Lung (tissue), 12 donors: ENCODE data around the gene BIRC6. TPM values are rescaled to one million over a fixed set of nuclear protein-coding genes. Genes with fewer than 3 reads are reported as not detected.

Experiments
- ATAC-seq: fragments of 200-7000 bp; cut with Tn5 transposase; one replicate; pipeline ENCODE4 v1.9.1; 2020; ENCODE audit warnings: moderate number of reproducible peaks; ENCODE audit not compliant: insufficient read depth, low FRiP score
- DNase-seq, 3 donors: peaks; one replicate each; pipeline ENCODE4 v3.0.0-alpha.2; 2013 to 2017
- H3K27ac ChIP-seq, 2 donors: one replicate each; pipeline ENCODE4 v1.5.1; 2013; ENCODE audit warnings: mild to moderate bottlenecking in 2 of 2, moderate library complexity in 2 of 2, control low read depth in 1 of 2, inconsistent platforms in 1 of 2, low read depth in 1 of 2, low read length in 1 of 2
- H3K27me3 ChIP-seq, 3 donors: one replicate each; pipeline ENCODE4 v1.5.1; 2013; ENCODE audit warnings: low read length in 2 of 3; ENCODE audit not compliant: control insufficient read depth in 3 of 3, insufficient read depth in 3 of 3
- H3K36me3 ChIP-seq, 4 donors: one replicate each; pipeline ENCODE4 v1.5.1; 2013; ENCODE audit warnings: low read length in 4 of 4, mild to moderate bottlenecking in 1 of 4, moderate library complexity in 1 of 4; ENCODE audit not compliant: control insufficient read depth in 4 of 4, insufficient read depth in 4 of 4
- H3K4me1 ChIP-seq, 5 donors: one replicate each; pipeline ENCODE4 v1.5.1; 2013; ENCODE audit warnings: low read length in 5 of 5, mild to moderate bottlenecking in 2 of 5, moderate library complexity in 1 of 5; ENCODE audit not compliant: control insufficient read depth in 5 of 5, insufficient read depth in 5 of 5
- H3K4me3 ChIP-seq: one replicate; pipeline ENCODE4 v1.5.1; 2013; ENCODE audit warnings: mild to moderate bottlenecking, control low read depth, moderate library complexity
- H3K9ac ChIP-seq, 2 donors: one replicate each; pipeline ENCODE4 v1.5.1; 2013; ENCODE audit warnings: low read length in 2 of 2, control low read depth in 1 of 2; ENCODE audit not compliant: insufficient read depth in 1 of 2
- H3K9me3 ChIP-seq, 4 donors: one replicate each; pipeline ENCODE4 v1.5.1; 2013; ENCODE audit warnings: low read length in 3 of 4, mild to moderate bottlenecking in 1 of 4, moderate library complexity in 1 of 4; ENCODE audit not compliant: control insufficient read depth in 4 of 4, insufficient read depth in 3 of 4
- CTCF ChIP-seq: IDR thresholded peaks from 2 replicates; pipeline ENCODE4 v1.5.1; 2012; ENCODE audit warnings: mild to moderate bottlenecking; ENCODE audit errors: control extremely low read depth, extremely low read depth
- WGBS, 2 donors: extraction: QIAGEN DNeasy Blood & Tissue Kit; methylation state at CpG; one replicate each; pipeline ENCODE4 v1.1.7; 2013; 5-methylcytosine and 5-hydroxymethylcytosine counted together
- polyA plus RNA-seq, 2 donors: library from polyadenylated mRNA; stranded (reverse); fragments of 200-250 nt; gene quantifications; one replicate each; pipeline ENCODE4 v1.2.1, GENCODE V29; 2013
- total RNA-seq, 2 donors: library from RNA; depleted of rRNA in 1 of 2; stranded (reverse); fragments of >200 nt in 1 of 2; gene quantifications; one replicate each; pipeline ENCODE4 v1.2.1, GENCODE V29; 2014 to 2021
- donor health status: control.
- donor health status: control.
- donor health status: Bipolar disorder and iron deficiency.
- donor health status: healthy.
- donor health status: DM: yes; HTN: yes; CAD: no.

Gene BIRC6
- total and polyA plus RNA-seq, 4 donors, result 12.2 to 229 (median 51.5) TPM

- no peak for ATAC-seq
- Histone ChIP-seq H3K27ac (no peak overlapping the region), H3K9ac (no peak overlapping the region), H3K36me3 (peaks cover 5 to 12% (median 9%) of the 10 kb centered on the region in 4 donors), H3K4me1 (peaks cover 0 to 8% (median 0%) of the 10 kb centered on the region in 5 donors), H3K27me3 (no peaks in the 10 kb centered on the region), H3K9me3 (no peaks in the 10 kb centered on the region), H3K4me3 (no peak overlapping the region)
- WGBS, 2 donors, result 77 to 95% methylated on average over 3 of the region's 3 CpGs
- no peak for TF ChIP-seq CTCF
- DNase-seq, result no peak
These were observed 299.2 kb downstream of the BIRC6 start for GRCh38 chr2:32656069-32656468.

GRCh38 chr2:32663864-32664263 lies 307.0 kb downstream of the BIRC6 start:
- Histone ChIP-seq H3K9ac (no peak overlapping the region), H3K4me1 (no peaks in the 10 kb centered on the region), H3K36me3 (peaks cover 0 to 4% (median 2%) of the 10 kb centered on the region in 4 donors), H3K4me3 (no peak overlapping the region), H3K27me3 (no peaks in the 10 kb centered on the region), H3K9me3 (no peaks in the 10 kb centered on the region), H3K27ac (no peak overlapping the region)
- DNase-seq, result no peak
- WGBS, 2 donors, result 96 to 98% methylated on average over 8 of the region's 8 CpGs
- ATAC-seq, result no peak
- TF ChIP-seq CTCF, result no peak

- WGBS, 2 donors, result 100% methylated on average over 1 of the region's 1 CpG
- no peak for TF ChIP-seq CTCF
- no peak for ATAC-seq
These were observed 309.9 kb downstream of the BIRC6 start for GRCh38 chr2:32666704-32667103.

GRCh38 chr2:32668254-32668653 lies 311.4 kb downstream of the BIRC6 start:
- ATAC-seq (no peak), DNase-seq (no peak)
- H3K4me3 ChIP-seq, result no peak overlapping the region
- H3K4me1 ChIP-seq, result no peaks in the 10 kb centered on the region
- no peak for TF ChIP-seq CTCF
- WGBS, 2 donors, result 82 to 95% methylated on average over 1 of the region's 1 CpG
- H3K27ac ChIP-seq, result no peak overlapping the region
- no peaks in the 10 kb centered on the region for H3K27me3 ChIP-seq
- H3K9ac ChIP-seq, result no peak overlapping the region
- no peaks in the 10 kb centered on the region for H3K9me3 ChIP-seq
- H3K36me3 ChIP-seq, result peaks cover 2 to 12% (median 8%) of the 10 kb centered on the region in 4 donors

More at GRCh38 chr2:32666704-32667103, 309.9 kb downstream of the BIRC6 start:
- H3K27me3 ChIP-seq, result no peaks in the 10 kb centered on the region
- no peak overlapping the region for H3K4me3 ChIP-seq
- DNase-seq, result no peak
- H3K9me3 ChIP-seq, result no peaks in the 10 kb centered on the region
- no peak overlapping the region for H3K9ac ChIP-seq
- peaks cover 0 to 9% (median 4%) of the 10 kb centered on the region in 4 donors for H3K36me3 ChIP-seq
- H3K27ac ChIP-seq, result no peak overlapping the region
- H3K4me1 ChIP-seq, result no peaks in the 10 kb centered on the region
